Stimulated activated CD8-positive, alpha-beta memory T cell treated with anti-CD3 and anti-CD28 coated beads, Interleukin-12 subunit alpha, Interleukin-12 subunit beta, amount 100 ng/mL, for 4 hours (primary cell): ENCODE data around the gene LAPTM5.
"Not testable (repeated sequence)": the region's sequence is repeated elsewhere in the genome, so short reads cannot be mapped to it uniquely, and the experiment has no call there.

ENCODE experiments used
- DNase-seq: peaks from one replicate; pipeline ENCODE4 v3.0.0-alpha.2; 2020; ENCODE audit warnings: low read depth

The LAPTM5 gene

DNA sequence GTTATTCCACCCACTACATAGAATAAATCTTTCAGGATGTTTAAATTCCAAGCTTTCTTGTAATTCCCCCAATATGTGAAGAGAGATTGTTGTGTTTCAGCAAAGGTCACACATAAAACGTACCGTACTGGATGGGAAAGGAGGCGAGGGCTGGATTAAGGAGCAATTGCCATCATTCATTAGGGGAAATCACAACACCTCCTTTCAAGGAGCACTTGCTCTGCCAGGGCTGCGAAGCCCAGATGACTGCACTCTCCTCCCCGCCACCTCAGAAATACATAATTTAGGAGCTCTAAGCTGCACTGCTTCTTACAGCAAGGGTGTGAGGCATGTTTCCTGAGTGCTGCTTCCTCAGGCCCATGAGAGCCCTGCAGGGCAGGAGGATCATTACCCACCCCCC lies 63.8 kb downstream of the LAPTM5 start:
- DNase-seq = no peak

DNA sequence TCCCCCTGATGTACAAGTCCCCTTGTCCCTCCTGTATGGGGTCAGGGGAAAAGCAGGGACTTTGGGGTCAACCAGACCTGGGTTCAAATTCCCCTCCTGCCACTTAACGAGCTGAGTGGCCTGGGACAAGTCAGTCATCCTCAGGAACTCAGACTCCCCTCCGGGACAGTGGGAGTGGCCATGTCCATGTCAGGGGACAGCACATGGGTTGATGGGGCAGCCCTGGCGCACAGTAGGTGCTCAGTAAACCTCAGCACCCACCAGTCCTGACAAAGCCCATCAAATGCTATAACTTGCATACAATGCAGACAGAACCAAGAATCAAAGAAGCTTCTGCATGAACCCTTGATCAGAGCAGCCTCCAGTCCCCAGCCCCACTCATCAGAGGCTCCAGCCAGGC lies 64.2 kb downstream of the LAPTM5 start:
- no peak for DNase-seq

DNA sequence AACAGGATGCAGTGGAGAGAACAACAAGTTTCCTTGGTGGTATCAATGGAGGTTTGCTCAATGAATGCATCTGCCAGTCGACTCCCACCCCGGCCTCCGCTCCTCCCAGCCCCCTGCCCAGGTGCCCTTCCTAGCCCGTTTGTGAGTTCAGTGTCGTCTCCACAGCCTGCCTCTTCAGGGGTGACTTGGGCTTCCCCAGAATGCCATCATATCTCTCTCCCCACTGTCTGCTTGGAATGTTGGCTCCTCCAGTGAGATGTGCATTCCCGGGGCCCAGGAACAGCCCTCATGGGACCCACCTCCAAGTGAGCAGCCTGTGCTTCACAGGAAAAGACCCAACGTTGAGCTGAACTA lies 64.6 kb downstream of the LAPTM5 start:
- no peak for DNase-seq

DNA sequence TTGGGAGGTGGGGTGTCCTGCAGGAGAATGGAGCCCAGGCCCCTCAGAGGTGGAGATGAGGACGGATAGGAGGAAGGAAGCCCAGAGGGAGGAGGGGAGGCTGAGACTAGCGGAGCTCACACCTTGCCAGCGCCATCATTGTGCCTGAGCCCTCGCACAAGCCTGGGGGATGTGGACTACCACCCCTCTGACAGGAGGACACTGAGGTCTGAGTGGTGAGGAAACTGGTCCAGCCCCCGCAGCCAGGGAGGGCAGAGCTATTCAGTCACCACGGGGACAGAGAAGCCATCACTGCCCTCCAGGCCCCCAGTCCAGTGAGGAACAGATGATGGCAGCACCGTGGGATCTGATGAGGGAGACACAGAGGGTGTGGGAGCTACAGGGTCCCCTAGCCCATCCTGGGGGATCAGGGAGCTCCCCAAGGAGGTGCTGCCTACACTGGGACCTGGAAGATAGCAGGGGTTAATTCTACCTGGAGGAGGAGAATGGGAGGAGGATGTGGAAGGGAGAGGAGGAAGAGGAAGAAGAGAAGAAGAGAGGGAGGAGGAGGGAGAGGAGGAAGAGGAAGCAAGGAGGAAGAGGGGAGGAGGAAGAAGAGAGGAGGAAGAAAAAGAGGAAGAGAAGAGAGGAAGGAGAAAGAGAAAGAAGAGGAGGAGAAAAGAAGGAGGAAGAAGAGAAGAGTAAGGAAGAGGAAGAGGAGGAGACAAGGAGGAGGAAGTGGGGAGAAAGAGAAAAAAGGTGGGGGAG lies 65.2 kb downstream of the LAPTM5 start:
- DNase-seq = no peak

DNA sequence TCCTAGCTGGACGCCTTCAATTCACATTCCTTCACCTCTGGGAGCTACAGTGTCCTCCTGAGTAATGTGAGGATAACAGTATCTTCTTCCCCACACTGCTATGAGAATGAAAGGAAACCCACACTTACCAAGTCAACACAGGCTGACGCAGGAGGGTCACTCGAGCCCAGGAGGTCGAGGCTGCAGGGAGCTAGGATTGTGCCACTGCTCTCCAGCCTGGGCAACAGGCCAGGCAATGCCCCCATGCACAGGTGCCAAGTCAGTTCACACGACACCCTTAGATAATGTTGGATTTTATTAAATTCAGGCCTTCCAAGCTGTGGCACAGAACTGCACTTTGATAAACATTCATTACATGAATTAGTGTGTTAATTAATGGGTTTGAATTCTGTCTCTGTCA lies 66.1 kb downstream of the LAPTM5 start:
- no peak for DNase-seq

DNA sequence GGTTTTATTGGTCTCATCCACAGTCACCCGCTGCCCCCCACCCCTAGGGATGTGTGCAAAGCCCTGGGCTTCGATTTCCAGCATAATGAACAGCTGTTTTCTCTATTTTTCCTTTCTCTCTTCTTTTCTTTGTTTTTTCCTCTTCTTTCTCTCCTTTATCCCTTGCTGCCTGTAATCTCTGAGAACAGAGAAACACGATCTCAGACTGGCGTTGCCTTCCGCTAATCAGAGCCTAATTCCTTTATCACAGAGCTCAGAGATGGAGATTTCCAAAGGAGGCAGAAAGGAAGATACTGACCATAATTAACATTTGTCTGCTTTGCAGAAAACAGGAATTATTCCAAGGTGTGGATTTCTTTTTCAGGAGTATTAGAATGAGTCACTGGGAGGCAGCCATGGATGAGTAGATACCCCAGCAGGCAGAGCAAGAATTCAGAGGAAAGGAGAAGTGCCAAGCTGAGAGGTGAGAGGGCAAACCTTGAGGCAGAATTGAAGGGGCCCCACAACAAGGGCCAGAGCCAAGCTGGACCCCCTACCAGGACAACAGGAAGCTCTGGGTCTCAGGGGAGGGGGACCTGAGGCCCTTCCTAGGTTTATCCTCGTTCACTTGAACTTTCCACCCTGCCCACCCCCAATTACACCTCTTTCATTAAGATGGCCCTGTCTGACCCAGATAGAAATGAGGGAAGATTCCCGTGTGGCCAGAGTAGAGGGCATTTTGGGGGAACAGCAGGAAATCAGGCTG lies 67.5 kb downstream of the LAPTM5 start:
- DNase-seq = no peak

DNA sequence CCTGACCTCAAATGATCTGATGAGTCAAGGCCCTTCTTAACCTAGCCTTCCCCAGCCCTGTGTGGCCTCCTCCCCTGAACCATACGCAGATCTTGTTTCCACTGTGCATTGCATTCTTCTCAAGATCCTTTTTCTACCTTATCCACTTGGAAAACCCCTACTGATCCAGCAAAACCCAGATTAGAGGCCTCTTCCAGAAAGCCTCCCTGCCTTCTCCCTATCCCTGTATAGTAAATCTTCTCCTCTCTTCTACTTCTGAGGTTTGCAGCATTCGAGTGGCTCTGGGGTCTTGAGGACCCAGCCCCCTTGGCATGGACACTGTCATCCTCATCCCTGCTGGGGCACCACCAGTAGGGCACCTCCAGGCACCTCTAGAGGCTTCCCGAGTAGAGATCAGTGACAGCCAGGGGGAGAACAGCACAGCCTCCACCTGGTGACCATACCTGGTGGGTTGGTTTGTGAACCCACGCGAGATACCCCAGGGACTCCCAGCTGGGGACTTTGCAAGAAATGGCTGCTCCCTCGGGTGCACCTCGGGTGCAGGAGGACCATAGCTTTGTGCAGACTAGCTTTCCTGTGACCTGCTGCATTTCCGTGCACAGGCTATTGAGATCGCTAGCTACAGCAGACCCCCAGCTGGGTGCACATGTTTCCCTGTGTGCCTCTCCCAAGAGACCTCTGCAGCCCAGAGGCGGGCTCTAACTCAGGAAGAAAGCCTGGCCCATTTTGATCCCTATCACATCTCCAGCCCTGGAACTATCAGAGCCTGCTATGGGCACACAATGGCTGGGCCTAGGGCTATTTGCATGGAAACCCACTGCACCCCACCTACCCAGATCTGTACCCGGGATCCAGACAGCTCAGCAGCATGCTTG lies 68.4 kb downstream of the LAPTM5 start:
- DNase-seq = no peak

DNA sequence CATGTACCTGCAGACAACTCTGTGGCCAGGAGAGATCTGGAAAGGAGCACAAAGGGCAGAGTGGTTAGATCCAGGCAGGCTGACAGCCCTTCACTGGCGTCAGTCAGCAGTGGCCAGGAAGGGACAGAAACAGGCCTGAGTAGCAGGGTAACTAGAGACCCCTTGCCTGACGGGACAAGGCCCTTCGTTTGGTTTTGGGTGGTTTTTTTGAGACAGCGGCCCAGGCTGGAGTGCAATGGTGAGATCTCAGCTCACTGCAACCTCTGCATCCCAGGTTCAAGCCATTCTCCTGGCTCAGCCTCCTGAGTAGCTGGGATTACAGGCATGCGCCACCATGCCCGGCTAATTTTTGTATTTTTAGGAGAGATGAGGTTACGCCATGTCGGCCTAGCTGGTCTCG lies 69.1 kb downstream of the LAPTM5 start:
- DNase-seq = not testable (repeated sequence)

DNA sequence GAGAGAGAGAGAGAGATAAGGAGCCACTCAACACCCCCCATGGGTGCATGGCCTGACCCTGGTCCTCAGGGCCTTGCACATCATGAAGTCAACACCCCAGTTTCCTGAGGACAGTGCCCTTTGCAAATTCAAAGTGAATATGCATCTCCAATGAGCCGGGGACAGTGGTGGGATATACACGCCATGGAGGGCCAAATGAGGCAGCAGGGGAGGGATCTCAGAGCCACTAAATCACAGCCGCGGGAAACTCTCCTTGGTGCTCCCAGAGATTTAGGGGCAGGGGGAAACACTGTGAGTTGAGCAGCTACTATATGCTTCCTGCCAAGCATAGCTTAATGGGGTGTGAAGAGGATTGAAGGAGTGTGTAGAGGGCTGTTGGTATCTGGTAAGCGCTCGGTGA lies 69.7 kb downstream of the LAPTM5 start:
- no peak for DNase-seq

DNA sequence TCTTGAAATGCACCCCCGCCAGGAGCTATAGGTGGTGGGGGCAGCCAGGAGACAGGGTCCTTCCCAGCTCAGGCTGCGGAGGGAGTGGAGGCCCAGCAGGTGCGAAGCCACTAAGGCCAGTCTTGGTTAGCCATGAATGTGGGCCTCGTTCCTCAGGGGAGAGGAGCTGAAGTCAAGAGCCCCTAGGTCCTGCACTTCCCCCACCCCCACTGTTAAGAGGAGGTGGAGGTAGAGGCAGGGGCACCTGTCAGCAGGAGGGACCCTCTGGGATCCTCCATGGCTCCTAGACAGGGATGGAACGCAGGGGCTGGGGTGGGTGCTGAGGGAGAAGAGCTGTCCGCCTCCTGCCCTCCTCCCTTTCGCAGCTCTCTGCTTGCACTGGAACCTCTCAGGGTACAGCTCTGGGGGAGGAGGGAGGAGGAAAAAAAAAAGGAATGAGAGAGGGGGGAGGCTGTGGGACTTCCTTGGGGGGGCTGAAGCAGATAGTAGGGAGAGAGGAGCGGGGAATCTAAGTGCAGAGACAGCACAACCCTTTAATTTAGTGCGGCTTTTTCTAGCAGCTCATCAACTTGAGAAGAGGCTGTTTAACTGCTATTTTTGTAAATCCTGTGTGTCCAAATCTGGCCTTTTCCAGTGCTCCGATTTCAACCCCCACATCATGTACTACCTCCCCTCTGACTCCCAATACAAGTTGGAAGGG lies 71.2 kb downstream of the LAPTM5 start:
- DNase-seq = no peak

DNA sequence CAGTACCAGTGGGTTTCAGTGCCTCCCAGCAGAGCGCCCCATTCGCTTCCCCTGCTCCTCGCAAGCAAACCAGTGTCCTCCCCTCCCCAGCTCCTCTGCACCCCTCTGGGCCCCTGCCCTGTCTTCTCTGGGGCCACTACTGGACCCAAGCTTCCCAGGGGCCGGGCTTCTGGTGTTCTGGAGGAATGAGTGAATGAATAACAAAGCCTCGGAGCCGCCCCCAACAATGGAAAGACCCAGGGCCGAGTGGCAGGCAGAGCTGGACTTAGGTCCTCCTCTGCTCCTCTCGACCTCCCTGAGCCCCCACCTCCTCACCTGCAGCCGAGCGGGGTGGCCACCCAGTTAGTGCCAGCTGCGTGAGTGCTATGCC lies 71.8 kb downstream of the LAPTM5 start:
- no peak for DNase-seq

DNA sequence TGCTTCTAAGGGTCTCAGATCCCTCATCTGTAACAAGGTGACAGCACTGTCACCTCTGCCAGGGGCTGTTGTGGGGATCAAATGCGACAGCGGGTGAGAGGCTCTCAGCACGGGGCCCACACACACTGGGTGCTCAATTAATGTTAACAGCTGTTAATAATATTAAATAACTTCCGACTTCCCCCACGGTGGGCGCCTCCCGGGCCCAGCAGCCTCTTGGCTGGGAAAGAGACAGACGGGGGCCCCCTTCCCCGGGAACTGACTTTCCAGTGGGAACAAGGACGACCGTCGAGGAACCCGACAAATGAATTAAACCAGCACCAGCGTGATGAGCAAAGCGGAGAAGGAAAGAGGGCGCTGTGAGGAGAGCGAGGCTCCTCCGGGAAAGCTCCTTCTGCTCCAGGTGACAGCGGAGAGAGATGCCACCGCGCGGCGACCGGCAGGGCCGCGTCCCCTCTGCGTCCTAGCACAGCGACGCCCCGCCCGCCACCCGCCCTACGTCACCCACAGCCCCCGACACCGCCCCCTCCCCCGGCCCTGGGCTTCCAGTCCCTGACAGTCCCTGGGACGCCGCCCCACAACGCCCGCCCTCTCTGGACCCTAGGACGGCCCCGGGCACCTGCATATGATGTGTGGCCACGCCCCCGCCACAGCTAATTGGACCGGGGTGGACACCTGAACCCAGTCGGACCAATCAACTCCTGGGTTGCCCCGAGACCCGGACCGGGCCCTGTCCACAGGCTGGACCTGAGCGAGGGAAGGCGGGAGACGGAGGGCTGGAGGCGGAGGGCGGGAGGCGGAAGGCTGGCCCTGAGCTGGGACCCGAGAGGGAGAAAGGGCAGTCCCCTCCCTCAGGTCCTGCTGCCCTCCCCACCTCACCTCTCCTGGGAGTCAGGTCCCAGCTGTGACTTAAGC lies 72.4 kb downstream of the LAPTM5 start:
- no peak for DNase-seq

DNA sequence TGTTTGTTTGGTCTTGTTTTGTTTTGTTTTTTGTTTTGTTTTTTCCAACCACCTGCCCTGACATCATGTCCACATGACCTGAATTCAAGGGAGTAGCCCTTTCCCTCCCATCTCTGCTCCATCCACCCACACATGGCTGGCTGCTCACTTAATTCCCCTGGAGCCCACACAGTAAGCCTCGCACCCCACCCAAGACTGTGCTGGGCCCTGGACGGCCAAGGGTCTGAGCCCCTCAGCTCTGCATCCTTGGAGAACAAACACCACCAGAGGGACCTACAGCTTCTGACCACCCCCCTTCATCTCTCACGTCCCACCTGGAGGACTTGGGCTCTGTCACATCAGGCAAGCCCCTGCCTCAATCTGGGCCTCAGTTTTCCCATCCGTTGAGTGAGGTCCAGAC lies 73.3 kb downstream of the LAPTM5 start:
- no peak for DNase-seq

DNA sequence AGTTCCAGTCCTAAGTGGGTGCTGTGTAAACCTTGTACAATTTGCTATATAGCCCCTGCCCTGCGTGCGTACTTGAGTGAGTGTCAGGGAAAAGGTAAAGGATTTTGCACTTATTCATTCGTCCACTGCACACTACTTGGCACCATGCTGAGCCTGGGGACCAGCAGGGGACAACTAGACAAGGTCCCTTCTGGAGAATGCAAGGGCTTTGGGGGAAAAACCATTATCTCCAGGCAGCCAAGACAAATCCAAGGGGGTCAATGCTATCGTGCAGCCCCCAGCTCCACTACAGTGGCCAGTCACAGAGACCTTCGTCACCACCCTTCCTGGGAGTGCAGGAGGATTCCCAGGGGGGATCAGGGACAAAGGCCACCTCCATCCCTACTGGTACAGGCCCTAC lies 73.9 kb downstream of the LAPTM5 start:
- DNase-seq = no peak
